Femur (tissue), 1 donor: ENCODE measurements around the gene PPP4R4.

Experiments
- DNase-seq: peaks from one replicate; pipeline ENCODE4 v3.0.0-alpha.2; 2017

Gene PPP4R4

GRCh38 chr14:94173885-94174603, at the start of gene PPP4R4:
PPP4R4 (plus strand) TSS chr14:94174322; CDS start chr14:94174466, 144 bp downstream.
- DNase-seq, result peak; percentile 91

DNA sequence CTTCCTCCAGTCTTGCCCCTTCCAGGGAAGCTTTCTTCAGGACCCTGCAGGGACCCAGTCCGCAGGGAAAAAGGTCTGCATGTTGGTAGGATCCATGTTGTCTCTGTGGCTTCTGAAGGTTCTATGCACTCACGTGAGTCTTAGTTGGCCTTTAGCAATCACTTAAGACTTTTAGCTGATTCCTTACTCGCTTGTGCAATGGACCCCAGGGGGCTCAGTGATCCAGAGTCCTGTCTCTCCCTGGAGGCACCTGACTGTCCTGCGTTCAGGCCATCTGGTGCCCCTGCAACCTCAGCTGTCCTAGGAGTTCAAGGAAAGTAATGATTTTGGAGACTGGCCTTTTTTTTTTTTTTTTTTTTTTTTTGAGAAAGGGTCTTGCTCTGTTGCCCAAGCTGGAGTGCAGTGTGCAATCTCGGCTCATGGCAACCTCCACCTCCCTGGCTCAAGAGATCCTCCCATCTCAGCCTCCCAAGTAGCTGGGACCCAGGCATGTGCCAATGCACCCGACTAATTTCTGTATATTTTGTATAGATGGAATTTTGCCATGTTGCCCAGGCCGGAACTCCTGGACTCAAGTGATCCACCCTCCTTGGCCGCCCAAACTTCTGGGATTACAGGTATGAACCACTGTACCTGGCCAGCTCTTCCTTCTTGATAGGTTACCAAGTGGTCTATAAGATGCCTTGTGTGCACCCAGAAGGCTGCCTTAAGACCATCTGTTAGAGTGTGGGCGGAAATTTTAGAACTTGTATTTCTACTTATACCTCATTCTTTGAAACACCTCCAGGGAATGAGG, 49.3 kb upstream of the PPP4R4 start:
- DNase-seq, result no peak

DNA sequence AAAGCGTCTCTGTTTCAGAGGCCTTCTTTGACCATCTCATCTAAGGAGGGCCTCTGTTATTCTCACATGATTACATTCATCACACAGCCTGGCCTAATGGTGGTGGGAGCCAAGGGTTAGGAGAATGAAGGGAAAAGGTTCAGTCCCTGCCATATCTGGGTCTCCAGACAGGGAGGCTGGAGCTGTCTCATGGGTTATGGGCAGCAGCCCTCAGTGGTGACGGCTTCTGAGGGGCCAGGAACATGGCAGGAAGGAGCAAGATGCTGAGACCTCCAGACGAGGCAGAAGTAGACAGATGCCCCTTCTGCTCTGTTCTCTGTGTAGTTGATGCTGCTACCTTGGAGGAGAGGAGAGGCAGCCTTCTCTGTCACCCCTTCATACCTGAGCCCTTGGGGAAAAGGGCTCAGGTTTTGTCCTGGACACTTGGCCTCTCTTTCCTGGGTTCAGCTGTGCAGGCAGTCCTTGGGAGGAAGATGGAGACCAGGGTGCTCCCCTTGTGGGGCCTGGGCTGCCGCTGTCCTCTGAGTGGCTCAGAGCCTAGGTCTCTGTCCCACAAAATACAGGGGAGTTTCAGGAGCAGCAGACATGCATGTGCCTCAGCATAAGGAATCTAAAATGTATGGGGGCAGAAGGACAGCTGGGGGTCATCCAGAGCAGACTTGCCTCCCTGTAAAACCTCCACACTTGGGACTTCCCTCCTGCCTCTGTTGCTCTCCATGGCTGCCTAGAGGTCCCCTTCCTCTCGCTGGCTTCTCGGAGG, 48.3 kb upstream of the PPP4R4 start:
- DNase-seq, result no peak

- no peak for DNase-seq
These were observed 47.8 kb upstream of the PPP4R4 start for GRCh38 chr14:94126419-94126677.

GRCh38 chr14:94126800-94127199, 47.3 kb upstream of the PPP4R4 start:
- no peak for DNase-seq

DNA sequence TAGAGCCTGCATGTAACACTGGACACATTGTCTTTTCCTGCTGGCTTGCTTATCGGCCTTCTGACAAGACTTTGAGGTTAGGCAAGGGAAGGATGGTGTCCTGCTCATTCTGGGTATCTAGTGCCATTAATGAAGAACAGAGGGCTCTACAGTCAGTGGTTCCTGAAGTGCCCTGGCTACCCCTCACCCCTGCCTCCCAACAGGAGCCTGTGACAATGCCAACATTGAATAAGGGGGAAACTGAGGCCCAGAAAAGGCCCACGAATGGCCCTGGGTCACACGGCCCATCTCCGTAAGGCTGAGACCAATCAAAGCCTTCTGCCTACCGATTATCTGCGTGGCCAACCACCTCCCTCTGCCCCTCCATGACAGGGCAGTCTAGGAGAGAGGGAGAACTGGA, 46.8 kb upstream of the PPP4R4 start:
- DNase-seq, result no peak

GRCh38 chr14:94128216-94128839, 45.8 kb upstream of the PPP4R4 start:
- no peak for DNase-seq

DNA sequence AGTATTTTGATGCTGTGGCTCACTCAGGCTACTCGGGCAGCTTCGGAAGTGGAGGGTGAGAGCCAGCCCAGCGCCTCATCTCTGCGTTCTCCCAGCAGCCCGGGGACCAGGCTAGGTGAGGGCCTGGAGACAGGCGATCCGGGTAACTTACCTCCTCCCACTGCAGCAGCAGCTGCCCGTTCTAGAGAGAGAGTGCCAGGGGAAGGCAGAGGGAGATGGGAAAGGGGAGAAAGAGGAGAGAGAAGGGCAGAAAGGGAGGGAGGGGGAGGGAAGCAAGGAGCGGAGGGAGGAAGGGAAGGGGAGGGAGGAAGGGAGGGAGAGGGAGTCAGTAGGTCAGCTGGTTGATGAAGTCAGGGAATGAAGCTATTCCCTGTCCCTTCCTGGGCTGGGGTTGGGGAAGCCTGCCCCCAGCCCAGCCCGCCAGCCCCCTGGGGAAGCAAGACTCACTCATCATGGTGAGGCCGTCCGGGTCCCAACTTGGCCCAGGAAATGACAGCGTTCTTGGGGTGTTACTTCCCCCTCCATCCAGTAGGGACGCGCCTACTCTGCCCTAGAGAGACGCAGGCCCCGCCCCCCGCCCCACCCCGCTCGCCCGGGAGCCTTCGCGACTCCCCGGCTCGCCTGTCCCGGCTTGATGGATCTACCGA, 44.9 kb upstream of the PPP4R4 start, which contains the start of gene IFI27L2:
TSS of gene IFI27L2 (minus strand) at position 494 of the 647 bp plus-strand sequence. CDS start at position 454, 40 bp downstream.
- DNase-seq, result peak; percentile 88

DNA sequence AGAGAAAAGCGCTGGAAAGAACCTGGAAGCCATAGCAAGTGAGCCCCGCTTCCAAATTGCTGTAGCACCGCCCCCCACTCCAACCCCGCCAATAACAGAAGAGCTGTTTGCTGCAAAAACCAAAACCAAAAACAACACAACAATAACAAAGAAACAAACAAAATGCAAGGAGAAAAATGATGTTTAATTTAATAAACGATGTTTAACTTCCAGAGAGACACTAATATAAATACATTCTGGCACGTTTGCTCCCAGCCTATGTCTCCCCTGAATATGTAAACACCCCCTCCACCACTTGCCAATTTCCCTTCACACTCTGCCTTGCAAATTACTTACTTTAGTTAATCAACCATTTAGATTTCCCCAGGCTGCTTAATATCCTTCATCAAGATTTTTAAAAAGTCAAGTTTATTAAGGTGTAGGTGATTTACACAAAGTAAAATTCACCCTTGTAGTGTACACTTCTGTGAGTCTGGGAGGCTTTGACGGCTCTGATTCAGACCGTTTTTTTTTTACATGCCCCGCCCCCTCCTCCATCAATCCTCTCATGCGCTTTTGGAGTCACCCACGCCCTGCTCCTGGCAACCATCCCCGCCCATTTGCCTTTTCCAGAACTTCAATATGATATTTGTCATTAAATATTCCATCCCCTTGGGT, 44.2 kb upstream of the PPP4R4 start:
- DNase-seq, result peak; percentile 51

GRCh38 chr14:94132285-94132887, 41.7 kb upstream of the PPP4R4 start:
- DNase-seq, result peak; percentile 61

DNA sequence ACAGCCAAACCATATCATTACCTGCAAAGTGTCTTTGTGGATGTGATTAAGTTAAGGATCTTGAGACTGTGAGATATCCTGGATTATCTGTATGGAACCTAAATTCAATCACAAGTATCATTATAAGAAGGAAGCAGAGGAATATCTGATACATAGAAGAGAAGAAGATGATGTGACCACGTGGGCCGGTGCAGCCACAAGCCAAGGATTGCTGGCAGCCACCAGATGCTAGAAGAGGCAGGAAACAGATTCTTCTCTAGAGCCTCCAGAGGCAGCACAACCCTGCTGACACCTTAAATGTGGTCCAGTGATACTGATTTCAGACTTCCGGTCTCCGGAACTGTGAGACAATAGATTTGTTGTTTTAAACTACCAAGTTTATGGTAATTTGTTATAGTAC, 38.6 kb upstream of the PPP4R4 start:
- DNase-seq, result no peak

DNA sequence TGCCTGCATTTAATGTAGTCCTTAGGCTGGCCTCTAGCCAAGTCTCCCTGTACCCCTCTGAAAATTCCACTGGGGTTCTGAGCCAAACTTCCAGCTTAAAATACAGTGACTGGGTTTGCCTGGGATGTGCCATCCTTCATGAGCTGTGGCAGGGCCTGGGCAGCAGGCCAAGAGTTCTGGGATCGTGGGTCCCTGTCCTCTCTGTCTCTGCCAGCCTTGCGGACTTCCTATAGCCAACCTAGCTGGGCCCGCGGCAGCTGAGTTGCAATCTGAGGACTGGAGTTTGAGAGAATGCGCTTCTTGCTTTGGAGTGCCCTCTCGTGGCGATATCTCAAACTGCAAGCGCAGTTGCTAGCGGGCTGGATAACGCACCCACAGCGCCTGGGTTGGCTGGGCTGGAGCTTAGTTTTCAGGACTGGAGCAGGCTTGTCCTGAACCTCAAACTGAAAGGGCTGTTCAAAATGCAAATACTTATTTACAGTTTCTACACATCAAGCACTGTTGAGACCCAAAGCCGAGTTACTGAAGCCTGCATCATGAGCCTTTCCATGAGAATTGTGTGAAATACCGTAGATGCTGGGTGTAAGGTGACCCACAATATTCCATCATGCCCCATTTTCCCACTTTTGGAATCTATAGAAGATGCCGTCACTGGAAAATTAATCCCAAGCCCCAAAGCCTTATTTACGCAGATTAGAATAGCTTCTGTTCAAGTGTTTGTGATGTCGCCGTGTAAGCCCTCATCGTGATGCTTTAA, 37.4 kb upstream of the PPP4R4 start:
- peak; percentile 85 for DNase-seq

DNA sequence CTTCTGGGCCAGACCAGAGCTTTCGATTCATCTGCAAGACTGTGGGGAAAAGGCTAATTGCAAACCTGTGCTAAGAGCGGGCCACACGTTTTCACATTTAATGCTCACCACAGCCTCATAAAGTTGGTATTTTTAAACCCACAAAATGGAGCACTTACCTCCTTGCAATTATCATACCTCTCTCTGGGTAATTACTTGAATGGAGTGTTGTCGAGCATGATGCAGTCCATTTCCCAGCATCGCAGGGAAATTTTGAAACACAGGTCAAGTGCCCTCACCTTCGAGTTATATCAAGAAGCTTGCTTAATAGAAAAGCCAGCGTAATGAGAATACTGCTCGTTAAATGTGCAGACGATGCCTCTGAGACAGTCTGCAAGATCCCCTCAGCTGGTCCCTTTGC, 35.9 kb upstream of the PPP4R4 start:
- no peak for DNase-seq

- DNase-seq, result no peak
These were observed 35.1 kb upstream of the PPP4R4 start for GRCh38 chr14:94139006-94139405.

- DNase-seq, result no peak
These were observed 34.7 kb upstream of the PPP4R4 start for GRCh38 chr14:94139421-94139820.

DNA sequence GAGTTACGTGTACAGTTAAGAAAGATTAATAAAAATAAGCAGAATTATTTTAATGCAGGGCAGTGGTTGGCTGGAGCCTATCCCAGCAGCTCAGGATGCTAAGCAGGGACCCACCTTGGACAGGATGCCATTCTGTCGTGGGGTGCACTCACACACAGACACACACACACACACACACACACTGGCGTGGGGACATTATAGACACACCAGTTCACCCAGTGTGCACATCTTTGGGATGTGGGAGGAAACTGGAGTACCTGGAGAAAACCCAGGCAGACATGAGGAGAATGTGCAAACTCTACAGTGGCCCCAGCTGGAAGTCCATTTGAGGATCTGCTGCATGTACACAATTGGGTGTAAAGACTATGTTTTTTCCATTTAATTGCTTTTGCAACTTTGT, 31.9 kb upstream of the PPP4R4 start:
- no peak for DNase-seq

- DNase-seq, result no peak
These were observed 31.3 kb upstream of the PPP4R4 start for GRCh38 chr14:94142836-94143235.

DNA sequence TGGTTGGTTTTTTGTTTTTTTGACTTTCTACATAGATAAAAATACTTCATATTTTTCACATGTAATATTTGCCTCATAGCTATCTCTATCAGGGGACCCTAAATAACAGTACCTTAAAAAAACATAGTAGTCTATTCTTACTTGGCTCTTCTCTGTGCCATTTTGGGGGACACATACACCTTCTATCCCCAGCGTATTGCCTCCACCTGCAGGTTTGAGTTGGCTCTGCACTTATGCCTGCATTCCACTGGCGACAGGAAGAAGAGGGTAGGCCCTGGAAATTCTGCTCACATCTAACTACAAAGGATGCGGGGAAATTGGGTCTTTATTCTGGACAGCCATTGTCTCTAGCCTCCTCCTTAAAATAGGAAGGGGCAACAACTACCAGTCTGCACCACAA, 30.9 kb upstream of the PPP4R4 start:
- no peak for DNase-seq

DNA sequence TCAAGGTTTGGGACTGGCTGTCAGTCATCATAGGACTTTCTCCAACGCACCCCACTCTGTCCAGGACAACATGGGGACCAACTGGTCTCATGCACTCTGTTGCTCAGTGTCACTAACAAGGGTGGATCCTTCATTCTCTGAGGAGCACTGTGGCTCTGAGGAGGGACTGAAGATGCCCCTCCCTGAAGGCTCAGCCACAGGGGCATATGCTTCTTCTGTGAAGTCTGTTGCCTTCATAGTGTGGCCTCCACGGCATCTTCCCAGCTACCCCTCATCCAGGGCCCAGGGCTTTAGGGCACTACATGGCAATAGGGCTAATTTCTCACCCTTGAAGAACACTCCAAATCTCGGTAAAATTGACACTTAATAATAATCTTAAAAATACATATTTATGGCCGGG, 30.4 kb upstream of the PPP4R4 start:
- no peak for DNase-seq

DNA sequence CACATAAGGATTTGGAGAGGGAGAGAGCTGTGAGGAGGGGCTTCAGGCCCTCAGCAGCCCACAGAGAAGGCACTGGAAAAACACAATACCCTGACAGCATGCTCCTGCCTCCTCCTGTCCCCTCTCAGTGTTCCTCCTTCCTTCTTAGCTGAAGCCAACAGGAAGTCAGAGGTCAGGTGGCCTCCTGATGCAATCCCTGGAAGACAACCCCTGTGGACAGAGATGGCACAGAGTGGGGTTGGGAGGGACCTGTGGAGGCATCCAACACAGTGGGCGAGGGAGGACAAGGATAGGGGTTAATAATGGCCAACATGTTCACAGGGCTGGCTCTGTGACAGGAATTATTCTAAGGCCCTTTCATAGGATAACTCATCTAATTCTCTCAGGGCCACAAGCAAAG, 29.4 kb upstream of the PPP4R4 start:
- DNase-seq, result no peak
